GM23248 (cell line): ENCODE results near the gene UCKL1.

Experiments
- EZH2 ChIP-seq: fragments of 200-600 bp; sonication (generic); IDR thresholded peaks from 2 replicates; pipeline ENCODE4 v1.6.1; 2018; ENCODE audit warnings: antibody characterized with exemption, mild to moderate bottlenecking; ENCODE audit not compliant: insufficient read depth, poor library complexity, severe bottlenecking
- EZH2phosphoT487 ChIP-seq: fragments of 200-600 bp; sonication (generic); IDR thresholded peaks from 2 replicates; pipeline ENCODE4 v1.6.1; 2018; ENCODE audit warnings: antibody characterized with exemption, moderate library complexity, mild to moderate bottlenecking, low read depth; ENCODE audit not compliant: insufficient read depth

DNA sequence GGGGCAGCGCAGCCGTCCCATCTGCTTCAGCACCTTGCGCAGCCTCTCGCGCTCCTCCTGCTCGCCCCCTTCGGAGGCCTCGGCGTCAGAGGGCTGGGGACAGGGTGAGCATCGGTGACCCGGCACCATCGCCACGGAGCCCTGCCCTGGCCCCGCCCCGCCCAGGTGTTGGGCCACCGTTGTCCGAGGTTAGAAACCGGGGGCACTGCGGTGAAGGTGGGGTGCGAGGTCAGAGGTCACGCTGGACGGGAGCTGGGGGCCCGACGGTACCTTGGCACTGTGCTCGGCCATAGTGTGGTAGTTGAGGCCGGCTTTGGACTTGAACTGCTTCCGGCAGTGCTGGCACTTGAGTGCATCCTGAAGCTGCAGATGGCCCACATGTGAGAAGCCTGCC lies 7.1 kb upstream of the UCKL1 start:
- TF ChIP-seq EZH2 (no peak), EZH2phosphoT487 (no peak)
